Astrocyte (in vitro differentiated cells and primary cell): Measurements from ENCODE around the gene TICAM2. TPM values are rescaled to one million over a fixed set of nuclear protein-coding genes. Genes with fewer than 3 reads are reported as not detected.

Source experiments
- DNase-seq: peaks from one replicate; pipeline ENCODE4 v3.0.0-alpha.2; 2010; ENCODE audit warnings: low read depth
- FAIRE-seq: peaks from 2 replicates; lab custom pipeline; 2011; peaks lifted over from hg19 to GRCh38; lab: Jason Lieb, UNC
- H2AFZ ChIP-seq: 2 replicates; pipeline ENCODE4 v1.6.0; 2012; ENCODE audit warnings: low read depth, low read length, inconsistent platforms
- H3K27ac ChIP-seq: 2 replicates; pipeline ENCODE4 v1.5.1; 2011; ENCODE audit warnings: low read depth, low read length, inconsistent platforms
- H3K27me3 ChIP-seq: 2 replicates; pipeline ENCODE4 v1.6.0; 2011; ENCODE audit warnings: low read length, inconsistent platforms; ENCODE audit not compliant: insufficient read depth
- H3K36me3 ChIP-seq: 2 replicates; pipeline ENCODE4 v1.5.1; 2011; ENCODE audit warnings: low read length, inconsistent platforms; ENCODE audit not compliant: insufficient read depth
- H3K4me1 ChIP-seq: 2 replicates; pipeline ENCODE4 v1.5.1; 2011; ENCODE audit warnings: low read length, inconsistent platforms; ENCODE audit not compliant: insufficient read depth
- H3K4me2 ChIP-seq: 2 replicates; pipeline ENCODE4 v1.6.0; 2012; ENCODE audit warnings: low read length, inconsistent platforms
- H3K4me3 ChIP-seq: 2 replicates; pipeline ENCODE4 v1.5.1; 2011; ENCODE audit warnings: low read depth, mild to moderate bottlenecking, low read length, inconsistent platforms; ENCODE audit not compliant: insufficient read depth
- H3K79me2 ChIP-seq: 2 replicates; pipeline ENCODE4 v1.6.0; 2012; ENCODE audit warnings: mild to moderate bottlenecking, low read length, inconsistent platforms; ENCODE audit not compliant: insufficient read depth
- H3K9ac ChIP-seq: 2 replicates; pipeline ENCODE4 v1.6.0; 2012; ENCODE audit warnings: mild to moderate bottlenecking, low read length, inconsistent platforms
- H3K9me3 ChIP-seq: 2 replicates; pipeline ENCODE4 v1.5.1; 2012; ENCODE audit warnings: low read depth, mild to moderate bottlenecking, low read length, inconsistent platforms; ENCODE audit not compliant: insufficient read depth
- H4K20me1 ChIP-seq: 2 replicates; pipeline ENCODE4 v1.6.0; 2012; ENCODE audit warnings: low read length, inconsistent platforms; ENCODE audit not compliant: insufficient read depth
- H3K27ac Mint-ChIP-seq: one replicate; pipeline ENCODE4 v1.8.0; 2021; ENCODE audit warnings: mild to moderate bottlenecking, mixed read lengths; ENCODE audit not compliant: unreplicated experiment
- H3K27me3 Mint-ChIP-seq: one replicate; pipeline ENCODE4 v1.8.0; 2021; ENCODE audit warnings: low read depth, mixed read lengths; ENCODE audit not compliant: unreplicated experiment
- H3K36me3 Mint-ChIP-seq: one replicate; pipeline ENCODE4 v1.8.0; 2021; ENCODE audit warnings: low read depth, mixed read lengths; ENCODE audit not compliant: unreplicated experiment
- H3K4me1 Mint-ChIP-seq: one replicate; pipeline ENCODE4 v1.8.0; 2021; ENCODE audit warnings: low read depth, mixed read lengths; ENCODE audit not compliant: unreplicated experiment
- H3K4me3 Mint-ChIP-seq: one replicate; pipeline ENCODE4 v1.8.0; 2021; ENCODE audit warnings: mild to moderate bottlenecking, moderate library complexity, mixed read lengths; ENCODE audit not compliant: unreplicated experiment
- H3K9me3 Mint-ChIP-seq: one replicate; pipeline ENCODE4 v1.8.0; 2021; ENCODE audit warnings: mild to moderate bottlenecking, mixed read lengths; ENCODE audit not compliant: unreplicated experiment
- EZH2 ChIP-seq: IDR thresholded peaks from 2 replicates; pipeline ENCODE4 v1.6.1; 2012; ENCODE audit warnings: mild to moderate bottlenecking, low read length, inconsistent platforms; ENCODE audit not compliant: insufficient read depth
- total RNA-seq: library from RNA; stranded (reverse); gene quantifications from 2 replicates; pipeline ENCODE4 v1.2.1, GENCODE V29; 2021
- TF ChIP-seq, protein P1 (sequence below): IDR thresholded peaks from 2 replicates; pipeline ENCODE4 v1.5.1; 2011; ENCODE audit warnings: low read depth, mild to moderate bottlenecking, inconsistent platforms, low read length, moderate library complexity; ENCODE audit not compliant: insufficient read depth

The TICAM2 gene
- total RNA-seq, 1 donor from 2014 or later, result 6.8 TPM

- DNase-seq, result no peak
- Histone ChIP-seq H3K9ac (no peak overlapping the region), H3K79me2 (peaks cover 51% of the 10 kb centered on the region), H2AFZ (no peak overlapping the region), H3K4me2 (no peak overlapping the region), H4K20me1 (peaks cover 41% of the 10 kb centered on the region), H3K27ac (no peak overlapping the region), H3K4me3 (no peak overlapping the region), H3K27me3 (no peaks in the 10 kb centered on the region), H3K9me3 (no peaks in the 10 kb centered on the region), H3K4me1 (peaks cover 11% of the 10 kb centered on the region), H3K36me3 (no peaks in the 10 kb centered on the region)
- no peaks in the 10 kb centered on the region for H3K9me3 Mint-ChIP-seq
- no peak for TF ChIP-seq EZH2
- TF ChIP-seq, protein P1, sequence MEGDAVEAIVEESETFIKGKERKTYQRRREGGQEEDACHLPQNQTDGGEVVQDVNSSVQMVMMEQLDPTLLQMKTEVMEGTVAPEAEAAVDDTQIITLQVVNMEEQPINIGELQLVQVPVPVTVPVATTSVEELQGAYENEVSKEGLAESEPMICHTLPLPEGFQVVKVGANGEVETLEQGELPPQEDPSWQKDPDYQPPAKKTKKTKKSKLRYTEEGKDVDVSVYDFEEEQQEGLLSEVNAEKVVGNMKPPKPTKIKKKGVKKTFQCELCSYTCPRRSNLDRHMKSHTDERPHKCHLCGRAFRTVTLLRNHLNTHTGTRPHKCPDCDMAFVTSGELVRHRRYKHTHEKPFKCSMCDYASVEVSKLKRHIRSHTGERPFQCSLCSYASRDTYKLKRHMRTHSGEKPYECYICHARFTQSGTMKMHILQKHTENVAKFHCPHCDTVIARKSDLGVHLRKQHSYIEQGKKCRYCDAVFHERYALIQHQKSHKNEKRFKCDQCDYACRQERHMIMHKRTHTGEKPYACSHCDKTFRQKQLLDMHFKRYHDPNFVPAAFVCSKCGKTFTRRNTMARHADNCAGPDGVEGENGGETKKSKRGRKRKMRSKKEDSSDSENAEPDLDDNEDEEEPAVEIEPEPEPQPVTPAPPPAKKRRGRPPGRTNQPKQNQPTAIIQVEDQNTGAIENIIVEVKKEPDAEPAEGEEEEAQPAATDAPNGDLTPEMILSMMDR, result peak; percentile 60
- H3K4me3 Mint-ChIP-seq, result no peak overlapping the region
- H3K36me3 Mint-ChIP-seq, result no peaks in the 10 kb centered on the region
- H3K4me1 Mint-ChIP-seq, result peaks cover 17% of the 10 kb centered on the region
- no peaks in the 10 kb centered on the region for H3K27me3 Mint-ChIP-seq
- no peak for FAIRE-seq
- no peak overlapping the region for H3K27ac Mint-ChIP-seq
Observed at GRCh38 chr5:115586525-115587146, 15.6 kb downstream of the TICAM2 start.

DNA sequence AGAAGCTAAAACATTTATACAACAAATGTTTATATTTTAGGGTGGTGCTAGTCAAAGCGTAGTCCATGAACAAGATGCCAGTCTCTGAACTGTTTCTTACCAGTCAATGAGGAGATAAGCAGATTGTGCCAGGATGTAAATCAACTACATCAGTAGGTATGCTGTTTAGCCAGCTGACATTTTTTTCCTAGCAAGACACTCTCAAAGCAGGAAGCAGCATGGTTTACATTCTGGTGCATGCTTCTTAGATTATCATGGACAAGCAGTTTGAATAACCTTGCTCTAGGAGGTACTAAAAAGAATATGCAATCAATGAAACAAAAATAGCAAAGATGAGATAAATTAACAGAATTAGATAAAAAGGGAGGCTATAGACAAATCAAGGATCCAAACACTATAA is 17.0 kb downstream of the TICAM2 start:
- TF ChIP-seq, protein P1, result no peak
- Mint-ChIP-seq H3K4me3 (no peak overlapping the region), H3K36me3 (no peaks in the 10 kb centered on the region), H3K4me1 (peaks cover 23% of the 10 kb centered on the region), H3K27me3 (no peaks in the 10 kb centered on the region), H3K27ac (no peak overlapping the region), H3K9me3 (no peaks in the 10 kb centered on the region)
- no peak for FAIRE-seq
- Histone ChIP-seq H3K79me2 (peaks cover 39% of the 10 kb centered on the region), H3K4me2 (no peak overlapping the region), H4K20me1 (peaks cover 29% of the 10 kb centered on the region), H3K4me3 (no peak overlapping the region), H2AFZ (no peak overlapping the region), H3K9ac (no peak overlapping the region), H3K27me3 (no peaks in the 10 kb centered on the region), H3K9me3 (no peaks in the 10 kb centered on the region), H3K4me1 (peaks cover 11% of the 10 kb centered on the region), H3K27ac (no peak overlapping the region), H3K36me3 (peaks cover 6% of the 10 kb centered on the region)
- no peak for DNase-seq

GRCh38 chr5:115584501-115584900 is 17.8 kb downstream of the TICAM2 start:
- no peaks in the 10 kb centered on the region for H3K27me3 Mint-ChIP-seq

More at GRCh38 chr5:115584501-115584900, 17.8 kb downstream of the TICAM2 start:
- FAIRE-seq (no peak), DNase-seq (no peak)
- Histone ChIP-seq H3K9ac (no peak overlapping the region), H3K36me3 (peaks cover 6% of the 10 kb centered on the region), H3K4me1 (peaks cover 16% of the 10 kb centered on the region), H4K20me1 (peaks cover 27% of the 10 kb centered on the region), H3K27me3 (no peaks in the 10 kb centered on the region), H3K79me2 (peaks cover 35% of the 10 kb centered on the region), H3K4me2 (no peak overlapping the region), H3K4me3 (no peak overlapping the region), H2AFZ (no peak overlapping the region), H3K9me3 (no peaks in the 10 kb centered on the region), H3K27ac (peak overlapping the region; percentile 73)
- Mint-ChIP-seq H3K4me1 (peaks cover 29% of the 10 kb centered on the region), H3K27ac (peak overlapping the region; percentile 94), H3K9me3 (no peaks in the 10 kb centered on the region), H3K36me3 (no peaks in the 10 kb centered on the region), H3K4me3 (no peak overlapping the region)
- TF ChIP-seq EZH2, result no peak
- TF ChIP-seq, protein P1, result no peak
